Pancreas (tissue), 10 donors: ENCODE measurements around the gene CNOT2. TPM values are rescaled to one million over a fixed set of nuclear protein-coding genes. Genes with fewer than 3 reads are reported as not detected.

Experiments
- ATAC-seq, 4 donors: fragments of 200-7000 bp; cut with Tn5 transposase; one replicate each; pipeline versions ENCODE4 v1.8.0 to v1.9.1; 2020; ENCODE audit warnings: mild to moderate bottlenecking in 4 of 4, moderate library complexity in 4 of 4
- DNase-seq, 6 donors: peaks; one replicate each; pipeline ENCODE4 v3.0.0-alpha.2; 2020
- FAIRE-seq: peaks from 2 replicates; lab custom pipeline; 2012; peaks lifted over from hg19 to GRCh38; lab: Jason Lieb, UNC
- H3K27ac ChIP-seq, 4 donors: fragments of 200-600 bp; sonication (generic); 1 replicate in 3 of 4; 2 replicates in 1 of 4; pipeline versions ENCODE4 v1.5.0 to v1.8.0; 2020
- H3K27me3 ChIP-seq, 4 donors: fragments of 200-600 bp; one replicate each; pipeline ENCODE4 v1.8.0; 2021
- H3K36me3 ChIP-seq, 3 donors: fragments of 200-600 bp; sonication (generic) in 1 of 3; one replicate each; pipeline versions ENCODE4 v1.5.0 to v1.8.0; 2020 to 2021
- H3K4me1 ChIP-seq, 3 donors: fragments of 200-600 bp; one replicate each; pipeline ENCODE4 v1.8.0; 2021
- H3K4me3 ChIP-seq, 4 donors: fragments of 200-600 bp; sonication (generic) in 2 of 4; one replicate each; pipeline versions ENCODE4 v1.5.0 to v1.8.0; 2020 to 2021
- H3K9me3 ChIP-seq, 4 donors: fragments of 200-600 bp; one replicate each; pipeline ENCODE4 v1.8.0; 2021
- WGBS, 2 donors: extraction: QIAGEN DNeasy Blood & Tissue Kit; methylation state at CpG; one replicate each; pipeline ENCODE4 v1.1.7; 2013; 5-methylcytosine and 5-hydroxymethylcytosine counted together
- intact Hi-C, 3 donors: fragments of 100-400 bp; cut with DNase I; formaldehyde crosslinking; loops; one replicate each; pipeline versions ENCODE4 v1.11.1 to v1.14.2; 2022
- polyA plus RNA-seq, 2 donors: library from polyadenylated mRNA; stranded (reverse); fragments of 200-250 nt; gene quantifications; one replicate each; pipeline ENCODE4 v1.2.3, GENCODE V29; 2013
- total RNA-seq, 6 donors: library from RNA; stranded (reverse); fragmentation: NEBNext Ultra II Directional in 4 of 6; extraction: Animal tissue kit (Norgen Biotek cat#: 25700) in 4 of 6; gene quantifications; one replicate each; pipeline versions ENCODE4 v1.2.1 to v1.2.4, GENCODE V29; 2021 to 2023
- TF ChIP-seq, protein P1 (sequence below), 4 donors: fragments of 200-600 bp; sonication (generic) in 3 of 4; IDR thresholded peaks; one replicate each; pipeline versions ENCODE4 v1.5.0 to v1.8.0; 2021; ENCODE audit warnings: antibody characterized with exemption in 4 of 4
- donor health status: healthy with polysubstance abuse.
- donor health status: DM: no; HTN: no; CAD: no; lungs with moderate emphysema.
- donor health status: DM: no; HTN: no; CAD: no.
- donor health status: control.
- donor health status: control.
- donor health status: Bipolar disorder and iron deficiency.
- donor health status: DM: yes; HTN: yes; CAD: no.
- donor health status: DM: no; HTN: no; CAD: no.
- donor health status: DM: no; HTN: no; CAD: no.
- donor health status: DM: yes; HTN: yes; CAD: no.

CNOT2 gene
- total and polyA plus RNA-seq, 8 donors: 15.0 to 44.0 (median 25.2) TPM

GRCh38 chr12:70272510-70272909 is 29.3 kb downstream of the CNOT2 start:
- Histone ChIP-seq H3K9me3 (no peaks in the 10 kb centered on the region), H3K27me3 (no peaks in the 10 kb centered on the region), H3K36me3 (no peaks in the 10 kb centered on the region), H3K4me3 (no peak overlapping the region), H3K4me1 (peaks cover 17 to 62% (median 43%) of the 10 kb centered on the region in 3 donors), H3K27ac (no peak overlapping the region)
- WGBS, 2 donors: 89 to 97% methylated on average over 3 of the region's 3 CpGs
- intact Hi-C loops: no loop called here
- TF ChIP-seq, protein P1, sequence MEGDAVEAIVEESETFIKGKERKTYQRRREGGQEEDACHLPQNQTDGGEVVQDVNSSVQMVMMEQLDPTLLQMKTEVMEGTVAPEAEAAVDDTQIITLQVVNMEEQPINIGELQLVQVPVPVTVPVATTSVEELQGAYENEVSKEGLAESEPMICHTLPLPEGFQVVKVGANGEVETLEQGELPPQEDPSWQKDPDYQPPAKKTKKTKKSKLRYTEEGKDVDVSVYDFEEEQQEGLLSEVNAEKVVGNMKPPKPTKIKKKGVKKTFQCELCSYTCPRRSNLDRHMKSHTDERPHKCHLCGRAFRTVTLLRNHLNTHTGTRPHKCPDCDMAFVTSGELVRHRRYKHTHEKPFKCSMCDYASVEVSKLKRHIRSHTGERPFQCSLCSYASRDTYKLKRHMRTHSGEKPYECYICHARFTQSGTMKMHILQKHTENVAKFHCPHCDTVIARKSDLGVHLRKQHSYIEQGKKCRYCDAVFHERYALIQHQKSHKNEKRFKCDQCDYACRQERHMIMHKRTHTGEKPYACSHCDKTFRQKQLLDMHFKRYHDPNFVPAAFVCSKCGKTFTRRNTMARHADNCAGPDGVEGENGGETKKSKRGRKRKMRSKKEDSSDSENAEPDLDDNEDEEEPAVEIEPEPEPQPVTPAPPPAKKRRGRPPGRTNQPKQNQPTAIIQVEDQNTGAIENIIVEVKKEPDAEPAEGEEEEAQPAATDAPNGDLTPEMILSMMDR (IDR thresholded peaks at IDR 0.05): no peak
- no peak for FAIRE-seq
- no peak for DNase-seq
- ATAC-seq: no peak

- ATAC-seq (no peak), DNase-seq (no peak), FAIRE-seq (no peak)
- H3K36me3 ChIP-seq: no peaks in the 10 kb centered on the region
- intact Hi-C loops: no loop called here
- H3K4me3 ChIP-seq: no peak overlapping the region
- TF ChIP-seq, protein P1 (IDR thresholded peaks at IDR 0.05): no peak
- no peaks in the 10 kb centered on the region for H3K9me3 ChIP-seq
- no peak overlapping the region for H3K27ac ChIP-seq
- H3K27me3 ChIP-seq: no peaks in the 10 kb centered on the region
- H3K4me1 ChIP-seq: peaks cover 12 to 48% (median 28%) of the 10 kb centered on the region in 3 donors
Observed at GRCh38 chr12:70275045-70275444, 31.8 kb downstream of the CNOT2 start.

GRCh38 chr12:70277973-70278372 is 34.7 kb downstream of the CNOT2 start:
- DNase-seq (no peak), ATAC-seq (no peak), FAIRE-seq (no peak)
- Histone ChIP-seq H3K27ac (no peak overlapping the region), H3K4me3 (no peak overlapping the region), H3K27me3 (no peaks in the 10 kb centered on the region), H3K4me1 (peaks cover 5 to 24% (median 5%) of the 10 kb centered on the region in 3 donors), H3K36me3 (no peaks in the 10 kb centered on the region), H3K9me3 (no peaks in the 10 kb centered on the region)
- intact Hi-C loops: no loop called here
- TF ChIP-seq, protein P1 (IDR thresholded peaks at IDR 0.05): no peak
- WGBS, 2 donors: 90 to 91% methylated on average over 8 of the region's 8 CpGs

GRCh38 chr12:70278945-70279344 is 35.7 kb downstream of the CNOT2 start:
- no peak for ATAC-seq
- Histone ChIP-seq H3K4me1 (peaks cover 0 to 19% (median 5%) of the 10 kb centered on the region in 3 donors), H3K4me3 (no peak overlapping the region), H3K27me3 (no peaks in the 10 kb centered on the region), H3K27ac (no peak overlapping the region), H3K9me3 (no peaks in the 10 kb centered on the region), H3K36me3 (no peaks in the 10 kb centered on the region)
- no peak for FAIRE-seq
- TF ChIP-seq, protein P1 (IDR thresholded peaks at IDR 0.05): no peak
- intact Hi-C loops: no loop called here
- DNase-seq: no peak

DNA sequence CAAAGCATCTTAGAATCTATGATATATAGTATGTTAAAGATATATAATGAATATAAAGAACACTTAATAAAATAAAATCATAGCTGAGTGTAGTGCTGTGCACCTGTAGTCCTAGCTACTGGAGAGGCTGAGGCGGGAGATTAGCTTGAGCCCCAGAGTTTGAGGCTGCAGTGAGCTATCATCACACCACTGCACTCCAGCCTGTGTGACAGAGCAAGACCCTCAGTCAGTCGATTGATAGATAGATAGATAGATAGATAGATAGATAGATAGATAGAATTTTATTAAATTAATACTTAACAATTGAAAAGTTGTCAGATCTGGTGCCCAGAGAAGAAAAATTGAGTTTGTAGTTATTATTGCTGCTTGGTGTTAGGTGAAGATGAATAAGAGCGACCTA is 40.0 kb downstream of the CNOT2 start:
- no peaks in the 10 kb centered on the region for H3K4me1 ChIP-seq
- no peaks in the 10 kb centered on the region for H3K9me3 ChIP-seq
- TF ChIP-seq, protein P1 (IDR thresholded peaks at IDR 0.05): no peak
- H3K27me3 ChIP-seq: no peaks in the 10 kb centered on the region
- H3K4me3 ChIP-seq: no peak overlapping the region
- DNase-seq (no peak), ATAC-seq (no peak), FAIRE-seq (no peak)
- H3K36me3 ChIP-seq: no peaks in the 10 kb centered on the region
- intact Hi-C loops: no loop called here
- WGBS, 2 donors: 83 to 93% methylated on average over 3 of the region's 3 CpGs
- no peak overlapping the region for H3K27ac ChIP-seq
